Spleen (tissue), 11 donors: ENCODE results near the gene SRP72. TPM values are rescaled to one million over a fixed set of nuclear protein-coding genes. Genes with fewer than 3 reads are reported as not detected.

Experiments
- DNase-seq: peaks from one replicate; pipeline ENCODE4 v3.0.0-alpha.2; 2020
- H3K27ac ChIP-seq, 8 donors: fragments of 200-600 bp; sonication (generic) in 7 of 8; 1 replicate in 4 of 8; 2 replicates in 4 of 8; pipeline versions ENCODE4 v1.5.0 to v1.8.0; 2016 to 2021; ENCODE audit warnings: inconsistent platforms in 4 of 8, mild to moderate bottlenecking in 4 of 8, moderate library complexity in 1 of 8
- H3K27me3 ChIP-seq, 7 donors: fragments of 200-600 bp; sonication (generic) in 6 of 7; replicated peaks in 1 of 7; 1 replicate in 4 of 7; 2 replicates in 3 of 7; pipeline versions ENCODE4 v1.5.0 to v1.8.0; 2016 to 2021; ENCODE audit warnings: inconsistent platforms in 3 of 7, mild to moderate bottlenecking in 1 of 7
- H3K36me3 ChIP-seq, 6 donors: fragments of 200-600 bp; sonication (generic) in 5 of 6; 1 replicate in 4 of 6; 2 replicates in 2 of 6; pipeline versions ENCODE4 v1.5.0 to v1.8.0; 2016 to 2021; ENCODE audit warnings: inconsistent platforms in 2 of 6
- H3K4me1 ChIP-seq, 6 donors: fragments of 200-600 bp; sonication (generic) in 5 of 6; 1 replicate in 3 of 6; 2 replicates in 3 of 6; pipeline versions ENCODE4 v1.5.0 to v1.8.0; 2016 to 2021; ENCODE audit warnings: inconsistent platforms in 3 of 6
- H3K4me3 ChIP-seq, 8 donors: fragments of 200-600 bp; sonication (generic) in 7 of 8; 1 replicate in 4 of 8; 2 replicates in 4 of 8; pipeline versions ENCODE4 v1.5.0 to v1.8.0; 2016 to 2021; ENCODE audit warnings: inconsistent platforms in 4 of 8, mild to moderate bottlenecking in 4 of 8, moderate library complexity in 2 of 8
- H3K9me3 ChIP-seq, 8 donors: fragments of 200-600 bp; sonication (generic) in 7 of 8; 1 replicate in 4 of 8; 2 replicates in 4 of 8; pipeline versions ENCODE4 v1.5.0 to v1.8.0; 2016 to 2021; ENCODE audit warnings: inconsistent platforms in 4 of 8
- CTCF ChIP-seq, 11 experiments: fragments of 200-600 bp in 7 of 11; fragments of 450-650 bp in 4 of 11; sonication (generic) in 4 of 11; IDR thresholded peaks in 8 of 11; conservative IDR thresholded peaks in 3 of 11; 1 replicate in 7 of 11; 2 replicates in 4 of 11; pipeline versions ENCODE4 v1.4.0 to v1.8.0; 2016 to 2021; ENCODE audit warnings: antibody characterized with exemption in 11 of 11, inconsistent platforms in 4 of 11, mild to moderate bottlenecking in 1 of 11
- POLR2A ChIP-seq, 3 donors: fragments of 450-650 bp; IDR thresholded peaks; one replicate each; pipeline ENCODE4 v1.5.1; 2017; ENCODE audit warnings: antibody characterized with exemption in 3 of 3, mild to moderate bottlenecking in 1 of 3
- POLR2AphosphoS5 ChIP-seq, 3 donors: sonication (generic); formaldehyde crosslinking; IDR thresholded peaks; one replicate each; pipeline ENCODE4 v1.5.1; 2017; ENCODE audit warnings: antibody characterized with exemption in 3 of 3
- WGBS, 5 donors: extraction: QIAGEN DNeasy Blood & Tissue Kit in 3 of 5; methylation state at CpG; one replicate each; pipeline versions ENCODE4 v1.1.5 to v1.1.7; 2013 to 2018; 5-methylcytosine and 5-hydroxymethylcytosine counted together
- intact Hi-C: fragments of 100-400 bp; cut with DNase I; formaldehyde crosslinking; loops from one replicate; pipeline ENCODE4 v1.15.0; 2023; ENCODE audit warnings: low total_unique reads
- polyA plus RNA-seq, 3 donors: library from polyadenylated mRNA; stranded (reverse); fragments of 200-250 nt; gene quantifications; one replicate each; pipeline ENCODE4 v1.2.1, GENCODE V29; 2013
- total RNA-seq, 7 donors: library from RNA; depleted of rRNA in 3 of 7; stranded (reverse); fragments of >200 nt in 3 of 7; fragmentation: NEBNext Ultra II Directional in 4 of 7; extraction: Animal tissue kit (Norgen Biotek cat#: 25700) in 4 of 7; gene quantifications; one replicate each; pipeline versions ENCODE4 v1.1.0 to v1.2.1, GENCODE V29; 2016 to 2021
- donor health status: healthy with polysubstance abuse.
- donor health status: DM: no; HTN: no; CAD: no; lungs with moderate emphysema.
- donor health status: DM: no; HTN: no; CAD: no.
- donor health status: Bipolar disorder and iron deficiency.
- donor health status: healthy.
- donor health status: DM: no; HTN: no; CAD: no.
- donor health status: DM: yes; HTN: yes; CAD: no.

SRP72 gene
- total and polyA plus RNA-seq, 10 donors: 30.1 to 97.7 (median 78.1) TPM

GRCh38 chr4:56468097-56468422, 643 bp downstream of the SRP72 start:
- WGBS, 5 donors: 0 to 2% (median 0%) methylated on average over 10 of the region's 10 CpGs
- intact Hi-C loops: loop anchor here (10.0 kb wide), 1 partner anchor 523 kb away; the partner anchor contains the start of gene CEP135
- Histone ChIP-seq H3K27ac (peak overlapping the region; percentile 85 to 95 (median 92)), H3K9me3 (no peaks in the 10 kb centered on the region), H3K36me3 (peaks cover 0 to 38% (median 24%) of the 10 kb centered on the region in 6 donors), H3K4me1 (peaks cover 30 to 70% (median 51%) of the 10 kb centered on the region in 6 donors), H3K4me3 (peak overlapping the region; percentile 94 to 99 (median 96)), H3K27me3 (no peaks in the 10 kb centered on the region)
- TF ChIP-seq POLR2AphosphoS5 (IDR thresholded peaks at IDR 0.05) (no peak), CTCF (IDR thresholded peaks at IDR 0.05 in 8 of 11, conservative IDR thresholded peaks at IDR 0.05 in 3 of 11) (no peak), POLR2A (IDR thresholded peaks at IDR 0.05) (no peak)
- DNase-seq: no peak

DNA sequence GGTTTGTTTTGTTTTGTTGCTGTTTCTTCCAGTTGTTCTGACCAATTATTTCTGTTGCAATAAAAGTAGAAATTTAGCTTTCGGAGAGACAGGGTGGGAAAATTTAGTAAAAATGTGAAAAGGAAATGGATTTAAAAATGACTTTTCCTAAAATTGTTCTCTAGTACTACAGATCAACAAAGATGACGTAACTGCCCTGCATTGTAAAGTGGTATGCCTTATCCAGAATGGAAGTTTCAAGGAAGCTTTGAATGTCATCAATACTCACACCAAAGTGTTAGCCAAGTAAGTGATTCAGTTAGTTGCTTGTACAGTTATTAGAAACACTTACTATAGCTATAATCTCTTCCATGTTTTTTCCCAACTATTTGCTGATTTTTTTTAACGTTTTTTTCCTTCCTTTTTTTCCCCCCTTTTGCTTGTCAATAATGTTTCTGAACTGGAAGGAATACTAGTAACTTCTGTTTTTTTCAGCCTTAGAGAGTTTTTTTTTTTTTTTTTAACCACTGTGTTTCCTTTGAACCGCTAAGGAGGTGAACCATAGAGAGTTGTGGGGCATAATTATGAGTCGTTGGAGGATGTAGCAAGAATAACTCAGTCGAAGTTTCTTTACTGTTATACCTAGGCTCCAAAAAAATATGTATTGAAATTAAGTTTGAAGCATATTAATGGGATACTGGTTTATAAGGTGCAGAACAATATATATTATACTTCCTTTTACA, 2.2 kb downstream of the SRP72 start:
- H3K27ac ChIP-seq: no peak overlapping the region
- peak overlapping the region in 2 of 8 donors; percentile 94 to 96 for H3K4me3 ChIP-seq
- H3K4me1 ChIP-seq: peaks cover 30 to 59% (median 46%) of the 10 kb centered on the region in 6 donors
- peaks cover 0 to 50% (median 39%) of the 10 kb centered on the region in 6 donors for H3K36me3 ChIP-seq
- 31 to 44% (median 38%) methylated on average over 6 of the region's 6 CpGs for WGBS, 5 donors
- H3K27me3 ChIP-seq: no peaks in the 10 kb centered on the region
- intact Hi-C loops: loop anchor here (10.0 kb wide), 1 partner anchor 525 kb away; the partner anchor contains the start of gene CEP135
- H3K9me3 ChIP-seq: no peaks in the 10 kb centered on the region
- DNase-seq: no peak
- TF ChIP-seq POLR2AphosphoS5 (IDR thresholded peaks at IDR 0.05) (no peak), POLR2A (IDR thresholded peaks at IDR 0.05) (no peak), CTCF (IDR thresholded peaks at IDR 0.05 in 8 of 11, conservative IDR thresholded peaks at IDR 0.05 in 3 of 11) (no peak)

DNA sequence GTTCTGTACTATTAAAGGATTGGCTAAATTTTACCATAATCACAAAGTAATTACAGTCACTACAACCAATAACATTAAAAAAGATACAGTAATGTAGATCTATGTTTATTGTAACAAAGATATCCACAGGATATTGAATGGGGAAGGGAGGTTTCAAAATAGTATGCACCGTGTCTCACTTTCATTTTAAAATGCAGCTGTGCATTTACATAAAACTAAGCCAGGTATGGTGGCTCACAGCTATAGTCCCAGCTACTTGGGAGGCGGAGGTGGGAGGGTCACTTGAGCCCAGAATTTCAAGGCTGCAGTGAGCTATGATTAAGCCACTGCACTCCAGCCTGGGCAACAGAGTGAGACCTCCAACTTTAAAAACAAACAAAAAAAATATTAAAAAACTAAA, 8.5 kb downstream of the SRP72 start:
- intact Hi-C loops: no loop called here
- Histone ChIP-seq H3K27me3 (no peaks in the 10 kb centered on the region), H3K36me3 (peaks cover 0 to 100% (median 96%) of the 10 kb centered on the region in 6 donors), H3K9me3 (no peaks in the 10 kb centered on the region), H3K27ac (no peak overlapping the region), H3K4me1 (peaks cover 0 to 5% (median 0%) of the 10 kb centered on the region in 6 donors), H3K4me3 (no peak overlapping the region)
- no peak for TF ChIP-seq POLR2A (IDR thresholded peaks at IDR 0.05)
- no peak for TF ChIP-seq POLR2AphosphoS5 (IDR thresholded peaks at IDR 0.05)
- DNase-seq: no peak
- 65 to 82% (median 73%) methylated on average over 2 of the region's 2 CpGs for WGBS, 5 donors

- no peak for DNase-seq
- no peaks in the 10 kb centered on the region for H3K9me3 ChIP-seq
- no peak overlapping the region for H3K4me3 ChIP-seq
- no peaks in the 10 kb centered on the region for H3K27me3 ChIP-seq
- H3K27ac ChIP-seq: no peak overlapping the region
- intact Hi-C loops: no loop called here
- 95 to 99% (median 97%) methylated on average over 5 of the region's 5 CpGs for WGBS, 5 donors
- no peaks in the 10 kb centered on the region for H3K4me1 ChIP-seq
- peaks cover 0 to 100% (median 96%) of the 10 kb centered on the region in 6 donors for H3K36me3 ChIP-seq
- TF ChIP-seq CTCF (IDR thresholded peaks at IDR 0.05 in 8 of 11, conservative IDR thresholded peaks at IDR 0.05 in 3 of 11) (no peak), POLR2A (IDR thresholded peaks at IDR 0.05) (no peak), POLR2AphosphoS5 (IDR thresholded peaks at IDR 0.05) (no peak)
These were observed 9.8 kb downstream of the SRP72 start for GRCh38 chr4:56477192-56477702.
